HEK293T (cell line): ENCODE measurements around the gene CDADC1.

Experiments
- ARNT ChIP-seq: fragments of 450-650 bp; IDR thresholded peaks from 2 replicates; pipeline ENCODE4 v1.6.1; 2017; ENCODE audit warnings: mild to moderate bottlenecking
- BHLHE40 ChIP-seq: fragments of 450-650 bp; IDR thresholded peaks from 2 replicates; pipeline ENCODE4 v1.6.1; 2016; ENCODE audit warnings: mild to moderate bottlenecking, moderate library complexity, borderline replicate concordance
- ELF4 ChIP-seq: fragments of 450-650 bp; IDR thresholded peaks from 2 replicates; pipeline ENCODE4 v1.6.1; 2017; ENCODE audit warnings: antibody characterized with exemption
- FOXA1 ChIP-seq: fragments of 450-650 bp; IDR thresholded peaks from 2 replicates; pipeline ENCODE4 v1.6.1; 2016; ENCODE audit warnings: mild to moderate bottlenecking
- FOXK2 ChIP-seq: fragments of 450-650 bp; IDR thresholded peaks from 2 replicates; pipeline ENCODE4 v1.6.1; 2016; ENCODE audit warnings: mild to moderate bottlenecking
- NFRKB ChIP-seq: fragments of 450-650 bp; IDR thresholded peaks from 2 replicates; pipeline ENCODE4 v1.6.1; 2016; ENCODE audit warnings: mild to moderate bottlenecking, moderate library complexity
- SP1 ChIP-seq: fragments of 450-650 bp; IDR thresholded peaks from 2 replicates; pipeline ENCODE4 v1.6.1; 2017
- TARDBP ChIP-seq: fragments of 450-650 bp; IDR thresholded peaks from 2 replicates; pipeline ENCODE4 v1.6.1; 2016
- ZNF384 ChIP-seq: fragments of 450-650 bp; IDR thresholded peaks from 2 replicates; pipeline ENCODE4 v1.6.1; 2016

DNA sequence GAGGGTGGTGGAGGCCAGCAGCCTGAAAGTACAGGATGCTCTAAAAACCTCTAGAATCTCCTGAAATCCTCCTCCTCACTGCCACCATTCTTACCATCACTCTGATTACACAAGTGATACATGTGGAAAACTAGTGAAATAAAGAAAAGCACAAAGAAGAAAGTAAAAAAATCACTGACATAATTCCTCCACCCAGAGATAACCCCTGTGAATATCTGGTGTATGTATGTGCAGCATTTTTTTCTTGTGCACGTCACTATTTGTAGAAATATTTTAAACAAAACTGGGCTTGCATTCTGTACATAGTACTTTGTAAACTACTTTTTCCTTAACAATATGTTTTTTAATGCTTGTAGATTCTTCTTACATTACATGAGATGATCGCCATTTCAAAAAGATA, 73.2 kb downstream of the CDADC1 start:
- no peak for TF ChIP-seq FOXK2
- TF ChIP-seq BHLHE40: no peak
- no peak for TF ChIP-seq TARDBP
- TF ChIP-seq SP1: no peak
- TF ChIP-seq ZNF384: no peak
- TF ChIP-seq FOXA1: no peak
- no peak for TF ChIP-seq ELF4
- TF ChIP-seq NFRKB: no peak
- no peak for TF ChIP-seq ARNT
